Naive B cell (primary cell): Measurements from ENCODE around the gene MGLL. TPM values are rescaled to one million over a fixed set of nuclear protein-coding genes. Genes with fewer than 3 reads are reported as not detected.
A peak's percentile ranks its signal among the peaks of the same experiment; 100 is the strongest.

Experiments
- ATAC-seq, 2 donors: fragments of 150-1000 bp; cut with Tn5 transposase; 2 replicates each; pipeline ENCODE4 v1.10.0; 2021; ENCODE audit warnings: low read depth in 2 of 2, mild to moderate bottlenecking in 2 of 2, moderate library complexity in 2 of 2
- DNase-seq: peaks from one replicate; pipeline ENCODE4 v3.0.0; 2022
- H3K27ac Mint-ChIP-seq, 6 donors: one replicate each; pipeline ENCODE4 v1.8.0; 2020 to 2022; ENCODE audit warnings: mild to moderate bottlenecking in 6 of 6, mixed read lengths in 6 of 6, moderate library complexity in 5 of 6, inconsistent platforms in 2 of 6
- H3K27me3 Mint-ChIP-seq, 3 donors: one replicate each; pipeline ENCODE4 v1.8.0; 2021 to 2022; ENCODE audit warnings: mixed read lengths in 3 of 3, mild to moderate bottlenecking in 1 of 3
- H3K36me3 Mint-ChIP-seq, 2 donors: one replicate each; pipeline ENCODE4 v1.8.0; 2020 to 2022; ENCODE audit warnings: mixed read lengths in 2 of 2, inconsistent platforms in 1 of 2, mild to moderate bottlenecking in 1 of 2
- H3K4me1 Mint-ChIP-seq, 3 donors: one replicate each; pipeline ENCODE4 v1.8.0; 2020 to 2022; ENCODE audit warnings: mixed read lengths in 3 of 3, inconsistent platforms in 1 of 3, mild to moderate bottlenecking in 1 of 3, moderate library complexity in 1 of 3
- H3K4me3 Mint-ChIP-seq, 8 donors: one replicate each; pipeline ENCODE4 v1.8.0; 2020 to 2022; ENCODE audit warnings: mild to moderate bottlenecking in 8 of 8, mixed read lengths in 8 of 8, moderate library complexity in 8 of 8, inconsistent platforms in 2 of 8
- H3K9me3 Mint-ChIP-seq, 7 donors: one replicate each; pipeline ENCODE4 v1.8.0; 2020 to 2022; ENCODE audit warnings: mixed read lengths in 7 of 7, mild to moderate bottlenecking in 5 of 7, inconsistent platforms in 2 of 7, moderate library complexity in 1 of 7
- polyA plus RNA-seq, 6 donors: library from polyadenylated mRNA; unstranded; fragments of 300-500 nt; fragmentation: Illumina TruSeq; gene quantifications; one replicate each; pipeline ENCODE4 v1.2.3, GENCODE V29; 2021; ENCODE audit warnings: low read depth in 6 of 6

The MGLL gene
- polyA plus RNA-seq, 6 donors from 2014 or later = 0.40 to 3.6 (median 1.3) TPM; not detected in 1

GRCh38 chr3:127815641-127816605 lies 6.4 kb downstream of the MGLL start:
- H3K36me3 Mint-ChIP-seq = no peaks in the 10 kb centered on the region
- no peak overlapping the region for H3K27ac Mint-ChIP-seq
- H3K4me3 Mint-ChIP-seq = peak overlapping the region in 1 of 8 donors; percentile 35
- ATAC-seq (no peak), DNase-seq (no peak)
- peaks cover 0 to 4% (median 0%) of the 10 kb centered on the region in 7 donors for H3K9me3 Mint-ChIP-seq
- H3K27me3 Mint-ChIP-seq = peaks cover 5 to 22% (median 18%) of the 10 kb centered on the region in 3 donors
- H3K4me1 Mint-ChIP-seq = no peaks in the 10 kb centered on the region

- Mint-ChIP-seq H3K4me3 (no peak overlapping the region), H3K27ac (no peak overlapping the region), H3K27me3 (peaks cover 0 to 12% (median 9%) of the 10 kb centered on the region in 3 donors), H3K9me3 (peaks cover 0 to 4% (median 0%) of the 10 kb centered on the region in 7 donors), H3K4me1 (no peaks in the 10 kb centered on the region), H3K36me3 (no peaks in the 10 kb centered on the region)
- ATAC-seq (no peak), DNase-seq (no peak)
These were observed 7.3 kb downstream of the MGLL start for GRCh38 chr3:127815001-127815400.

GRCh38 chr3:127814325-127814781 lies 8.0 kb downstream of the MGLL start:
- H3K4me1 Mint-ChIP-seq = no peaks in the 10 kb centered on the region
- no peak overlapping the region for H3K27ac Mint-ChIP-seq
- no peaks in the 10 kb centered on the region for H3K36me3 Mint-ChIP-seq
- peaks cover 0 to 8% (median 5%) of the 10 kb centered on the region in 3 donors for H3K27me3 Mint-ChIP-seq
- ATAC-seq = no peak
- H3K9me3 Mint-ChIP-seq = peaks cover 0 to 4% (median 0%) of the 10 kb centered on the region in 7 donors
- H3K4me3 Mint-ChIP-seq = no peak overlapping the region
- no peak for DNase-seq

GRCh38 chr3:127812151-127812550 lies 10.2 kb downstream of the MGLL start:
- Mint-ChIP-seq H3K4me3 (no peak overlapping the region), H3K4me1 (no peaks in the 10 kb centered on the region), H3K36me3 (no peaks in the 10 kb centered on the region), H3K27ac (no peak overlapping the region), H3K27me3 (peaks cover 0 to 8% (median 5%) of the 10 kb centered on the region in 3 donors), H3K9me3 (peaks cover 0 to 4% (median 0%) of the 10 kb centered on the region in 7 donors)
- ATAC-seq (no peak), DNase-seq (no peak)

GRCh38 chr3:127811717-127812116 lies 10.6 kb downstream of the MGLL start:
- Mint-ChIP-seq H3K27ac (no peak overlapping the region), H3K9me3 (peaks cover 0 to 4% (median 0%) of the 10 kb centered on the region in 7 donors), H3K27me3 (peaks cover 0 to 5% (median 5%) of the 10 kb centered on the region in 3 donors), H3K36me3 (no peaks in the 10 kb centered on the region), H3K4me3 (no peak overlapping the region), H3K4me1 (no peaks in the 10 kb centered on the region)
- ATAC-seq = no peak
- DNase-seq = no peak

- ATAC-seq (no peak), DNase-seq (no peak)
- Mint-ChIP-seq H3K4me1 (peaks cover 0 to 5% (median 0%) of the 10 kb centered on the region in 3 donors), H3K9me3 (no peaks in the 10 kb centered on the region), H3K36me3 (no peaks in the 10 kb centered on the region), H3K27ac (no peak overlapping the region), H3K27me3 (peaks cover 0 to 5% (median 0%) of the 10 kb centered on the region in 3 donors), H3K4me3 (no peak overlapping the region)
These were observed 12.7 kb downstream of the MGLL start for GRCh38 chr3:127809611-127810010.

- DNase-seq (no peak), ATAC-seq (no peak)
- no peak overlapping the region for H3K4me3 Mint-ChIP-seq
- no peak overlapping the region for H3K27ac Mint-ChIP-seq
- peaks cover 0 to 5% (median 0%) of the 10 kb centered on the region in 3 donors for H3K4me1 Mint-ChIP-seq
- H3K36me3 Mint-ChIP-seq = no peaks in the 10 kb centered on the region
- peaks cover 0 to 4% (median 0%) of the 10 kb centered on the region in 3 donors for H3K27me3 Mint-ChIP-seq
- H3K9me3 Mint-ChIP-seq = no peaks in the 10 kb centered on the region
These were observed 13.1 kb downstream of the MGLL start for GRCh38 chr3:127809211-127809610.

GRCh38 chr3:127808197-127808596 lies 14.1 kb downstream of the MGLL start:
- no peak for DNase-seq
- H3K27ac Mint-ChIP-seq = no peak overlapping the region
- H3K36me3 Mint-ChIP-seq = no peaks in the 10 kb centered on the region
- H3K4me3 Mint-ChIP-seq = no peak overlapping the region
- H3K27me3 Mint-ChIP-seq = no peaks in the 10 kb centered on the region
- ATAC-seq = no peak
- peaks cover 0 to 5% (median 0%) of the 10 kb centered on the region in 3 donors for H3K4me1 Mint-ChIP-seq
- no peaks in the 10 kb centered on the region for H3K9me3 Mint-ChIP-seq

GRCh38 chr3:127805026-127805753 lies 17.1 kb downstream of the MGLL start:
- Mint-ChIP-seq H3K27me3 (no peaks in the 10 kb centered on the region), H3K36me3 (no peaks in the 10 kb centered on the region), H3K27ac (no peak overlapping the region), H3K4me1 (peaks cover 0 to 5% (median 0%) of the 10 kb centered on the region in 3 donors), H3K4me3 (peak overlapping the region in 1 of 8 donors; percentile 1), H3K9me3 (no peaks in the 10 kb centered on the region)
- no peak for DNase-seq
- ATAC-seq = no peak

- Mint-ChIP-seq H3K27me3 (no peaks in the 10 kb centered on the region), H3K4me3 (no peak overlapping the region), H3K27ac (peak overlapping the region in 1 of 6 donors; percentile 7), H3K4me1 (peaks cover 0 to 5% (median 0%) of the 10 kb centered on the region in 3 donors), H3K9me3 (no peaks in the 10 kb centered on the region), H3K36me3 (no peaks in the 10 kb centered on the region)
- DNase-seq (no peak), ATAC-seq (no peak)
These were observed 18.2 kb downstream of the MGLL start for GRCh38 chr3:127804141-127804540.

GRCh38 chr3:127803619-127804018 lies 18.7 kb downstream of the MGLL start:
- Mint-ChIP-seq H3K4me3 (no peak overlapping the region), H3K27me3 (no peaks in the 10 kb centered on the region), H3K36me3 (no peaks in the 10 kb centered on the region), H3K4me1 (peaks cover 0 to 5% (median 0%) of the 10 kb centered on the region in 3 donors), H3K27ac (no peak overlapping the region), H3K9me3 (no peaks in the 10 kb centered on the region)
- ATAC-seq (no peak), DNase-seq (no peak)

GRCh38 chr3:127802606-127803005 lies 19.7 kb downstream of the MGLL start:
- no peak for ATAC-seq
- no peak for DNase-seq
- H3K9me3 Mint-ChIP-seq = no peaks in the 10 kb centered on the region
- peak overlapping the region in 1 of 6 donors; percentile 11 for H3K27ac Mint-ChIP-seq
- H3K4me3 Mint-ChIP-seq = no peak overlapping the region
- no peaks in the 10 kb centered on the region for H3K36me3 Mint-ChIP-seq
- H3K4me1 Mint-ChIP-seq = peaks cover 0 to 5% (median 0%) of the 10 kb centered on the region in 3 donors
- no peaks in the 10 kb centered on the region for H3K27me3 Mint-ChIP-seq

- Mint-ChIP-seq H3K4me1 (peaks cover 0 to 5% (median 0%) of the 10 kb centered on the region in 3 donors), H3K4me3 (no peak overlapping the region), H3K9me3 (no peaks in the 10 kb centered on the region), H3K27me3 (no peaks in the 10 kb centered on the region), H3K27ac (no peak overlapping the region), H3K36me3 (no peaks in the 10 kb centered on the region)
- ATAC-seq (no peak), DNase-seq (no peak)
These were observed 20.5 kb downstream of the MGLL start for GRCh38 chr3:127801731-127802313.
